Superior temporal gyrus (tissue), 1 donor: ENCODE measurements around the gene VIPAS39.
A peak's percentile ranks its signal among the peaks of the same experiment; 100 is the strongest.

ENCODE experiments used
- DNase-seq: peaks from one replicate; pipeline ENCODE4 v3.0.0-alpha.2; 2016; ENCODE audit errors: extremely low spot score

The VIPAS39 gene

DNA sequence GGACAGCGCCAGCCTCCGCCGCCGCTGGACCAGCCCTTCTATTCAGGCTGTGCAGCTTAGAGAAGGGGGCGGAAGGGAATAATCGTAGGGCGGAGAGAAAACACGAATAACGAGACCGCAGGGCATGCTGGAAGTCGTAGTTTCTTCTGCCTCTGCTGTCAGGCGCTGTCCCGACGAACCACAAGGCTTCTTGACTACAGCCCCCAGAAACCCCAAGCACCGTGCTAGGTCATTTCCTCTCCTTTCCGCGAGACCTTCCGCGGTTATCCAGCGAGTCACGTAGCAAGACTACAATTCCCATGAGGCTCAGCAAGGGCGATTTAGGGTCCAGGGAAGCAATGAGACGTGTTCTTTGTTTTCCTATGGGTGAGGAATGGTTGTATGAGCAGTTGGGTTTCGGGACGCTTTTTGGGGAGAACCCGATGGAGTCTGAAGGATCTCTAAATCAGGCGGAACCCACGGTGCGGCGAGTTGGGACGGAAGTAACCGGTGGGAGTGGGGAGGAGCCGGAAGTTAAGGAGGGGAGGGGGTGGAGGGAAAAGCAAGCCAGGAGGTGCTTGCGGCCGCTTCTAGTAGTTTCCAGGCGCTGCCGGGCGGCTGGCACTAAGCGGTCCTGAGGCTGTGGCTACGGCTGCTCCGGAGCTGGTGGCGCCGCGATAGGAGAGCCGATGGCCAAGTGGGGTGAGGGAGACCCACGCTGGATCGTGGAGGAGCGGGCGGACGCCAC is at the start of gene VIPAS39, which contains the start of gene AHSA1:
Gene VIPAS39, minus strand, starts transcription at position 80 of the 727 bp plus-strand sequence. CDS start 3,499 bp downstream, outside the sequence.
Gene AHSA1, plus strand, starts transcription at position 572 of the 727 bp plus-strand sequence. Its CDS starts 97 bp downstream, at position 669.
- peak; percentile 100 for DNase-seq

DNA sequence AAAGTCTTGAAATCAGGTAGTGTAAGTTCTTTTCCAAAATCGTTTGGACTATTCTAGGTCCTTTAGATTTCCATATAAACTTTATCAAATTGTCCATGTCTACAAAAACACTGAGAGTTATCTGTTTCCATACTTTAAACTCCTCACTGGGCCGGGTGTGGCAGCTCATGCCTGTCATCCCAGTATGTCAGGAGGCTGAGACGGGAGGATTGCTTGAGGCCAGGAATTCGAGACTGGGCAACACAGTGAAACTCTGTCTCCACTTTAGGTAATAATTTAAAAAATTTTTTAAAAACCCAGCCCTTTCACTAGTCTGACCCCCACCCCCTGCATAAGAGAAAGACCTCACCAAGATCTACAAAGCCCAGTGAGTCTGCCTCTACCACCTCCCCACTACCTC is 47.6 kb upstream of the VIPAS39 start:
- no peak for DNase-seq

DNA sequence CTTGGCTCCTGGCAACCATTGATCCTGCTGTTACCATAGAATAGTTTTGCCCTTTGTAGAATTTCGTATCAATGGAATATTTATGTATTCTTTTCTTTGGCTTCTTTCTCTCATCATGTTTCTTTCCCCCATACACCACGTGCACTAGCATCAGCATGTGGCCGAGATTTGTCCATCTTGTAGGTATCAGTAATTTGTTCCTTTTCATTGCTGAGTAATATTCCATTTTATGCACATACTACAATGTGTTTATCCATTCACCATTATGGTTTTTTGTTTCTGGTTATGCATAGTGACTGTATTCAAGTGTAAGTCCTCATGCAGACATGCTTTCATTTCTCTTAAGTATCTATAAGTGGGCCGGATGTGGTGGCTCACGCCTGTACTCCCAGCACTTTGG is 45.7 kb upstream of the VIPAS39 start:
- no peak for DNase-seq

DNA sequence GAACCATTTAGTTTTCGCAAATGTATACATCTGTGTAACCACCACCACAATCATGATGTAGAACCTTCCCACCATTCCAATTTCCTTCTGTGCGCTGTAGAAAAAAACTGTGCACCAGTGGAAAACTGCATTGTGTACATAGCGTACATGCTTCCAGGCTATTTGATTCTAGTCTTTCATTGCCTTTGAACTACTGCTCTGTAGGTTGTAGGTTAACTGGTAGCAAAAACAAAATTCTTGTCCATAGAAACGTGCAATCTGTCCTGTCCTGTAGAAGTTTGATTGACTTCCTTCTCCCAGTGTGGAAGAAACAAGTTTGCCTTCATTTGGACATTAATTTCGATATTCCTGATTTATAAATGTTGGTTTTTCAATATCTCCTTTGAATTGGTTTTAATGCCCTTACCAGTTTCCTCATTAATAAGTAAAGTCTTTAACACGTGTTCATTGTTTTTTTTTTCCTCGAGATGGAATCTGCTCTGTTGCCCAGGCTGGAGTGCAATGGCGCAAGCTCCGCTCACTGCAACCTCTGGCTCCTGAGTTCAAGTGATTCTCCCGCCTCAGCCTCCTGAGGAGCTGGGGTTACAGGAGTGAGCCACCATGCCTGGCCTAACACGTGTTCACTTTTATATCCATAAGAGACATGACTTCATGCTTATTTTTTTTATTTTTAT is 44.8 kb upstream of the VIPAS39 start:
- DNase-seq: no peak

DNA sequence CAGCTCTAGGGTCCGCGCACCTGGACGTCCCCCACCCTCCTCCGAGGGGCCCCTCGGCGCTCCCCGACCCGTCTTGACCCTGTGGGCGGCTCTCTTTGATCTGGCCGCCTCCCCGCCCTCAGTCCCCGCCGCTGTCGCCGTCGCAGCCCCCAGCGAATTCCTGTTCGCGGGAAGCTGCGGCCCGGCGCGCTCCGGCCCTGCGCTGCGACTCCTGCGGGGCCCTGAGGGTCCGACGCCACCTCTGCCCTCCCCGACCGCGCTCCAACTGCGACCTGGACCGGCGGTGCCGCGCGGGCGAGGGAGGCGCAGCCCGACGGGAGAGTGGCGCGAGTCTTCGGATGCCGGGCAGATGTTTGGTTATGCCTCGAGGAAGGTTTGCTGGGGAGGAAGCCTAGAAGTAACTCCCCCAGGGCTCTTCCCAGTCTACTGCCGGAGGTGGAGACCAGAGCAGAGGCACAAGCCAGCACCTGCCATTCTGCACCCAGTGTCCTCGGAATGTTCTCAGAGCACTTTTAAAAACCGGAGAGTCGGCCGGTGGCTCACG is 41.7 kb upstream of the VIPAS39 start:
- DNase-seq: no peak

DNA sequence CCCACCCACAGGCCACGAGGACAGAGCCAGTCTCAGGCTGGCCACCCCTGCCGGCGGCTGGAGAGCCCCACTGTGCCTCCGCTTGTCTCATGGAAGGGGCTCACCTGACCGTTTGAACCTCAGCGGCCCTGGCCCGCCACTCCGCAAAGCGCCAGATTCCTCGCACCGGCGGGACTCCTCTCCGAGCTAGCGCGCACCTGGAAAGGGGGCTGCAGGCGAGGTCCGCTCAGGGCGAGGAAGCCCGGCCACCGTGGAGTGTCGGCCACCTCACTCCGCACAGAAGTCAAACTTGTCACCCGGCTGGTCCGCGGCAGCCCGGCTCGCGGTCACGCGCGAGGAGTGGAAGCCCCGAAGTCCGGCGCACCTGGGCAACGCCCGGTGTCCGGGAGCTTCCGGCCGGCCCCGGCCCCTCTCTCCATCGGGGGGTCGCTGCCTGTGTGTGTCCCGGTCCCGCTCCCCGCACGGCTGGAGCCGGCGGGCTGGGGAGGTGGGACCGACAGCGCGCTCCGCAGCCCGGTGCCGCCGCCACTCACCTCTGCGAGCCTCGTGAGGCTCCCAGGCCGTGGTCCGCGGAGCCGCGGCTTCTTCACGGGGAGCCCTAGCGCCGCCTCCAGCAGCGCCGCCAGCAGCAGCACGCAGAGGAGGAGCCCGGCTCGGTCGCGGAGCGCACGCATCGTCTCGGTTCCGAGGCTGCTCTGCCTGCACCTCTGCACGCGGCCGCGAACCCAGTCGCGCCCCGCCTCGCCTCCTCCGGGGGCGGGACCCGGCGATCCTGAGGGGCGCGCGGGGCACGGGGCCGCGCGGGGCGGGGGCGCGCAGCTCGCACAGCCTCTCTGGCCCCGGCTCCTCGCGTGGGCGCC is 40.9 kb upstream of the VIPAS39 start, which contains the start of gene ISM2:
Gene ISM2, minus strand, starts transcription at position 697 of the 860 bp plus-strand sequence. Its CDS starts 23 bp downstream, at position 674.
- DNase-seq: no peak

DNA sequence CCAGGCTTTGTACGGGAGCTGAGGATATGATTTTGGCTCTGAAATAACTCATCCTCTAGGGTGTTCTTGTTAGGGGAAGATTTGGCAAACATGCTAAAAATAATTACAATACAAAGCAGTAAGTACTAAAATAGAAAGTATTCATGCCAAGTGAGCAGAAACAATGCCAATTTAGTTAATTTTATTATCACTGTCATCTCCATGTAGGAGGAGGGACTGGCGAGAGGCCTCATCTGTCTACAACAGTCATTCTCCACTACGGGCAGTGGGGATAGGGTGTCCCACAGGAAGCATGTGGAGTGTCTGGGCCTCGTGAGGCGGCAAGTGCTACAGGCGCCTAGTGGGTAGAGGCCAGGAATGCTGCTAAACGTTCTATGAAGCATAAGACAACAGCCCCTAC is 37.9 kb upstream of the VIPAS39 start:
- DNase-seq: peak; percentile 60

DNA sequence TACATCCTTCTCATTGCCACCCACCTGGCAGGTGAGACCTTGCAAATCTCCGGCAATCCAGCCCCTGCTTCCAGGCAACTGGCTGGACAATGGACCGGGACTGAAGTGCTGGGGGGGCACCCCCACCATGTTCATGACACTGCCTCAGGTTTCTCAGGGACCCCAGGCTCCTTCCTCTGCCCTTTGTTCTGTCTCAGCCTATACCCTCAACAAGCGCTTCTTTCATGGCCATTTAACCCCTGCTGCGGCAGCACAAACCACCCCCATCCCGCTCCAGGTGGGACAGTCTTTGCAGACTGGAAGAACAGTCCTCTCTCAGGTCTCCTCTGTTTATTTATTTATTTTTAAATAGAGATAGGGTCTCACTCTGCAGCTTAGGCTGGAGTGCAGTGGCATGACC is 33.7 kb upstream of the VIPAS39 start:
- no peak for DNase-seq

DNA sequence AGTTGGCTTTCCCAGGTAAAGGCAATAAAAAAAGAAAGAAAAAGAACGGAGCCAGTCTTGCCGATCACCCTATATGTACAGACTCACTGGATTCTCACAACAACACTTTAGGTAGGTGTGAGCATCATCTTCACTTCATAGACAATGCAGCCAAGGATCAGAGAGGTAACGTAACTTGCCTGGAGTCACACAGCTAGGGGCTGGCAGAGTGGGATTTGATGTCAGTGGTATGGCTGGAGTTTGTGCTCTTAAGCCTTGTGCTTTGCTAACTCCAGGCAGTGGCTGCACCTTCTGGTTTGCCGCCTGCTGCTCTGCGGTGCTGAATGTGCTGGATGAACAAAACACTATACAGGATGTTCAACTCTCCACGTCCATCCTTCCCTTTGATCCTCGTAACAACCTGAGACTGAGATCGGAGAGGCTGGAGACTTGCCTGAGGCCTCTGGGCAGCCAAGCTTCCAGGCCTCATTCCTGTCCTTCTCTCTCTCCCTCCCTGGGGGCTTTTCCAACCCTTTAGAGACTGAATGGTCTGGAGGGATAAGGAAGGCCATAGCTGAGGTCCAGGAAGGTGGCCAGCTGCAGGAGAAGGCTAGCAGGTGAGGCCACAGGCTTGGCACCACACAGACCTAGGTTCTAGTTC is 33.1 kb upstream of the VIPAS39 start:
- no peak for DNase-seq

DNA sequence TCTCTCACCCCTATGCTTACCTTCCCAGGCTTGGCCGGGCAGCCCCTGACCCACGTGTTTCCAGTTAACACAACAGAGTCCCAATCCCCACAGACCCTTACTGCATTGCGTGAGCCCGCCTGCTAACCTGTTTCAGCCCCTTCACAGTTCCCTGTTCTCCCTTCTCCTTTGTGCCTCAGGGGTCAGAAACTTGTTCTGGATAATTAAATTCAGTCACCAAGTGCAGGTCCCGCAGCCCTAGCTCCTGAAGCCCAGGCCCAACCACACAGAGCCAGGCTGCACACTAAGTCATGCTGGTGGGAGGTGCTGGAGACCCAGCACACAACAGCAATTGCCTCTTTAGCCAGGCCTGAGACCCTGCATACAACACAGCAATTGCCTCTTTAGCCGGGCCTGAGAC is 31.6 kb upstream of the VIPAS39 start:
- no peak for DNase-seq

DNA sequence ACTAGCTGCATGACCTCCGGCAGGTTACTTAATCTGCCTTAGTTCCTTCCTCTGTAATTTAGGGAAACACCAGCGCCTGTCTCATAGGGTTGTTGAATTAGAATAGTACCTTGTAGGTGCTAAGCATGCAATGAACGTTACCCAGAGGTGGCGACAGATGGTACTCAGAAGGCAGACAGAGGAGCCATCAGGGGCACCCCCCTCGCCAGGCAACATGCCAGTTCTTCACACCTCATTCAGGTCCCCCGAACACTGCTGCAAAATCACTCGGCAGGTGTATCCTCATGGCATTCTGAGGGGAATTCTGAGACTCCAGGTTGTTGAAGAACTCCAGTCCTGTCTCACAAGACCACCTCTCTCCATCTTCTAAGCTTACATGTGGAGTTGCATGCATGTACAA is 31.2 kb upstream of the VIPAS39 start:
- no peak for DNase-seq

DNA sequence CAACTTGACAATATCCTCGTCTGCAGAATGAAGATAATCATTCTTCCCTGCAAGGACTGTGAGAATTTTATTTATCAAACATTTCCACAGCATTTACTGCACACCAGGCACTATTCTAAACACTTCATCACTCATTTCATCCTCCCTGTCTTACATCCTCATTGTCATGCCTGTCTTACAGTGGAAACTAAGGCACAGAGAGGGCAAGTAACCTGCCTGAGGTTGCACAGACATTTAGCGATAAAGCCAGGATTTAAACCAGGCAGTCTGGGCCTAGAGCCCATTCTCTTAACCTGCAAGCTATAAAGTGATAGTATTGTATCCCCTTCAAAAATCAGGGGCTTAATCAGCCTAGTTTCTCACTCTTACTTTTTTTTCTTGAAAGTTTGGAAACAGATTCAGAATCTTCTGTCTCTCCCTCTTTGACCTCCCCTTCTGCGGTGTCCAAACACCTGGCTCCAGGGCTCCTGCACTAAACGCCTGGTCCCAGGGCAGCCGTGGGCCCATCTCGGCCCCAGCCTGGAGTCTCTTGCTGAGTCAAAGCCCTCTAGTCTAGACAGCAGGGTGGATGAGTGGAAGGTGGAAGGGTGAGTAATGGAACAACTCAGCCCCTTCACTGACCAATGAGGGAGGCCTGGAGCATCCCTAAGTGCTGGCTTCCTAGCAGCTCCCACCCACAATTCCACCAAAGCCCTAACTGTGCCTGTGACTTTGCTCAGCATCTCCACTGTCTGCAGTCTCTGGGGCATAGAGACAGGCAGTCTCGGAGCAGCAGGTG is 28.7 kb upstream of the VIPAS39 start:
- DNase-seq: no peak

DNA sequence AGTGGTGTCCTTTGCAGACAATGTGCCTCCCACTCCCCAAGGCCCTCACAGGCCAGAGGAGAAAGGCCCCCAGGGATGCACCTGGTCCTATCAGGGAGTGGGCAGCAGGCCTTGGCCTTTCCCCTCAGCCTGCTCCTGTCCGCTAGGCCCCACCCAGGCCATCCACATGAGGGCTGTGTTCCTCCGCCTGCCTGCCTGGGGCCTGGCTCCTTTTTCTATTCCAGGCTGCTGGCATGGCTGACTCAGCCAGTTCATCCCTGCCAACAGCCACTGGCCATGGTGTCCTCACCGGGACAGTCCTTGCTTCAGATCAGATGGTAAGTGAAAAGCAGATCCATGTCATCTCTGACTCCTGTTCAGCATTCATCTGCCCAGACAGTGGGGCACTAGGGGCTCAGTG is 27.9 kb upstream of the VIPAS39 start:
- DNase-seq: no peak

DNA sequence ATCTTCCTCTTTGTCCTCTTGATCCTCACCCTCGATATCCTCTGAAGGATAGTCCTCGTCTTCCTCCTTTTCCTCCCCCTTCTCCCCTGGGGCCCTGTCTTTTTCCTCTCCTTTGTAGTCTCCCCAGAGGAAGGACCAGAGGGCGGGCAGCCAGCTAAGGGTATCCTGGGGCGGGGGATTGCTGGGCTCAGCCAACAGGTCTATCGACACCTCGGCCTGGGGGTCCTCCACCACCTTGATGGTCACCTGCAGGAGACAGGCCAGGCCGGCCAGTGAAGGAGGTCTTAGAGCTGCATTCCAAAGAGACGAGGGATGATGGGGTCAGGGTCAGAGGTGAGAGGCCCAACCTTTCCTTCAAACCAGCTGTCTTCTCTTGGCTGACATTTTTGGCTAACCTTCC is 25.0 kb upstream of the VIPAS39 start:
- DNase-seq: no peak

DNA sequence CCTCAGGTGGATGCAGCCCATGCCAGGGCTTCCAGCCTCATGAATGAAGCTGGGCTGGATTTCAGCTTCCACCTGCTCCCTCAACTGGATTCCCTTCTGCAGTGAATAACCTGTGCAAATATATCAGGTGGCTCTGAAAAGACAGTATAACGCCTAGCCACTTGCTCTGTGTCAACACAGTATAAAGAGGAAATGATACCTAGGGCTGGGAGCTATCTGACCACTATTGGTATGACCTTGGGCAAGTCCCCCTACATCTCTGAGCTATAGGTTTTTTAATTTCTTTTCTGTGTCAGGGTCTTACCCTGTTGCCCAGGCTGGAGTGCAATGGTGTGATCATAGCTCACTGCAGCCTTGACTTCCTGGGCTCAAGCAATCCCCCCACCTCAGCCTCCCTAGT is 21.4 kb upstream of the VIPAS39 start:
- DNase-seq: no peak

DNA sequence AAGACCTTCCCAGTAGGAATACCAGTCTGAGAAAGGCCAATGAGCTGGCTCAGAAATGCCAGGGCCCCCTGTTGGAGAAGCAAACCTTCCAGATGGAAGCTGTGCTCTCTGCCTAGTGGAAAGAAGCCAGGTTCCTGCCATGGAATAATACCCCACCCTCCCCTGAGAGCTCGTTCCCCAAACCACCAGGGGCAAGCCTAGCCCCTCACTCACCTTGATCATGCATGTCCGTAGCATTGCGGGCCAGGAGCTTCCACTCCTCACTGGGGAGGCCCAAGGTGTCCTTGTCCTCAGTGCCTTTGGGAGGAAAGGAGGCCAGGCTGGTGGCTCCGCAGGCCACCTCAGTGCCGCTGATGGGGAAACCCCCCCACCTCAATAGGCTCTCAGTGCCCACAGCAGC is 20.6 kb upstream of the VIPAS39 start:
- DNase-seq: no peak

DNA sequence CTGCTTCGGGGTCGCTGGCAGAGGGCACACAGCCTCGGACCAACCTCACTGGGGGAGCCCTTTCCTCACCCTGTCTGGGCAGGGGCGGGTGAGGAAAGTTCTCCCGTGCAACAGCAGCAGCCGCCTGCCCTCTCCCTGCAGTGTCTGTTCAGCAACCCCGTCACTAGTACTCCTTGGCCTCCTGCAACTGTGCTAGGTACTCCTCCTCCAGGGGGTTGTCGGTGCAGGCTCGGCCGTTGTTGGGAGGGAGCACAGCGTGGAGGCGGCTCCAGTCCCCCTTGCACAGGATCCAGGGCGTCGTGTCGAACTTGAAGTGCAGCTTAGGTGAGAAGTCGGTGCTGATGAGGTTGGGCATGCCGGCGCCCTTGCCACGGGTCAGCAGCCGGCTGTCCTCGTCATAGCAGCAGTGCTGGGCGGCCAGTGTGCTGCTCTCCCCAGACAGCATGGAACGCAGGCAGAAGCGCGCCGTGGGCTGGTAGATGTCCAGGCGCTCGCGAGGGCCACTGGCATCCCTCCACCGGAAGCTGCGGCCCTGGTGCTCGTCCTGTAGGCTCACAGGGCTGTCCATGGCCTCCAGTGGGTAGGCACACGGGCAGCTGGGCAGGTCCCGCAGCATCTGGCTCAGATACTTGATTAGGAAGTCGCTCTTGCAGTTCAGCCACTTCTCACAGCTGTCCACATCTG is 18.2 kb upstream of the VIPAS39 start:
- DNase-seq: no peak

DNA sequence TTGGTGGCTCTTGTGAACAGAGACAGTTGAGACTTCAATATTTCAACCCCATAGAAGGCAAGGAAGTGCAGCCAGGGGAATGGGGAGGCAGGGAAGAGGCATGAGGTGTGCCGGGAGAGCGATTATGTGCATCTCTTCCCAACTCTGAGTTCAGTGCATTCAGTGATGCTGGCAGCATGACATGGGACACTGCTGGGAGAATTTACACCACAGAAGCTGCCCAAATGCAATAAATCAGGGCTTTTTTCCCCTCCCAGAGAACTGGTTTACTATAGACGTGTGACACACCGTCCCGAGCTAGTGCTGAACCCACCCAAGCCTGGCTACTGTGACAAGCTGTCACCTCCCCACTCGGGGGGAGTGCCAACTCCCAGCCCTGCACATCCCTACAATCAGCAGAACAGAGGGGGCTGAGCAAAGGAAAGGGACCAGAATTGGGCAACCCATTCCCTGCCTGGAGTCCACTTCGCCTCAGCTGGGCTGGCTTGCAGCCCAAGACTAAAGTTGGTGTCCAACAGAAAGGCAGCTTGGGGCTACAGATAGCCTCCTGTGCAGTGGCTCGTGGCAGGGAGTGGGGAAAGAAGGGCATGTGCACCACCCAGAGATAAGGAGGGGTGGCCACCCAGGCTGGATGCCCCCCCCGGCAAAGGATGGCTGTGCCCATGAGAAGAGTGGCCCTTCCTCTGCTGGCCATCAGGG is 17.2 kb upstream of the VIPAS39 start:
- DNase-seq: no peak

DNA sequence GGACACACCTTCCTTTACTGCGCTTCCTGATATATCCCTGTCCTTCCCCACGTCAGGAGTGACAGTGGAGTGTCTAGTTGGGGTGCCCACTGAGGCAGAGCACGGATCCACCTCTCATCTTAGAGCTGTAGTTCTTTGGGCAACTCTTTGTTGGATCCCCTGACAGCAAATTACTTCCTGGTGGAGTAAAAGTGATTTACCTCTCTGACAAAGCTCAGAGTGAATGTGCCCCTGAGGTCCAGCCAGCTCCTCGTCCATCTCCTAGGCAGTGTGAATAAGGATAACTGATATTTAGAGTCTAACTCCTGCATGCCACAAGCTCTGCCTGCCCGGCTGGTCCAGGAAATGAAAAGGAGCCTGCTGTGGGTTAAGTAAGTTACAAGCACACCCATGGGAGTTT is 16.5 kb upstream of the VIPAS39 start:
- no peak for DNase-seq
